Stimulated activated CD8-positive, alpha-beta memory T cell treated with anti-CD3 and anti-CD28 coated beads, Interleukin-4, amount 100 ng/mL, for 24 hours (primary cell): ENCODE data around the gene RASSF10.
"Not testable (repeated sequence)": the region's sequence is repeated elsewhere in the genome, so short reads cannot be mapped to it uniquely, and the experiment has no call there.

ENCODE experiments used
- DNase-seq: peaks from one replicate; pipeline ENCODE4 v3.0.0-alpha.2; 2020; ENCODE audit warnings: low read depth

Gene RASSF10

GRCh38 chr11:13026722-13027121 lies 17.6 kb downstream of the RASSF10 start:
- DNase-seq, result no peak

GRCh38 chr11:13028322-13028721 lies 19.2 kb downstream of the RASSF10 start:
- DNase-seq, result no peak

GRCh38 chr11:13029872-13030271 lies 20.8 kb downstream of the RASSF10 start:
- DNase-seq, result no peak

- DNase-seq, result no peak
Measured at GRCh38 chr11:13030857-13031256, 21.7 kb downstream of the RASSF10 start.

- DNase-seq, result no peak
Measured at GRCh38 chr11:13031349-13031748, 22.2 kb downstream of the RASSF10 start.

- no peak for DNase-seq
Measured at GRCh38 chr11:13033760-13034533, 24.8 kb downstream of the RASSF10 start.

- no peak for DNase-seq
Measured at GRCh38 chr11:13035711-13036110, 26.6 kb downstream of the RASSF10 start.

GRCh38 chr11:13036235-13036634 lies 27.1 kb downstream of the RASSF10 start:
- DNase-seq, result no peak

- no peak for DNase-seq
Measured at GRCh38 chr11:13038366-13038765, 29.2 kb downstream of the RASSF10 start.

- no peak for DNase-seq
Measured at GRCh38 chr11:13039126-13039525, 30.0 kb downstream of the RASSF10 start.

GRCh38 chr11:13040969-13041561 lies 31.9 kb downstream of the RASSF10 start:
- DNase-seq, result no peak

GRCh38 chr11:13042873-13043342 lies 33.8 kb downstream of the RASSF10 start:
- no peak for DNase-seq

- DNase-seq, result no peak
Measured at GRCh38 chr11:13043912-13044628, 35.0 kb downstream of the RASSF10 start.

GRCh38 chr11:13045089-13045488 lies 36.0 kb downstream of the RASSF10 start:
- DNase-seq, result not testable (repeated sequence)

- DNase-seq, result no peak
Measured at GRCh38 chr11:13045734-13046133, 36.6 kb downstream of the RASSF10 start.

- no peak for DNase-seq
Measured at GRCh38 chr11:13046637-13047570, 37.8 kb downstream of the RASSF10 start.

- no peak for DNase-seq
Measured at GRCh38 chr11:13047884-13048283, 38.8 kb downstream of the RASSF10 start.

- no peak for DNase-seq
Measured at GRCh38 chr11:13051257-13051656, 42.1 kb downstream of the RASSF10 start.

- no peak for DNase-seq
Measured at GRCh38 chr11:13052130-13052571, 43.0 kb downstream of the RASSF10 start.

GRCh38 chr11:13053255-13053917 lies 44.3 kb downstream of the RASSF10 start:
- no peak for DNase-seq

GRCh38 chr11:13054278-13054677 lies 45.2 kb downstream of the RASSF10 start:
- DNase-seq, result no peak
